ENCODE results near the gene LIPG. TPM values are rescaled to one million over a fixed set of nuclear protein-coding genes. Genes with fewer than 3 reads are reported as not detected.

LIPG gene
- total RNA-seq, 1 experiment from 2014 or later: 44.0 TPM

- intact Hi-C loops (cut with micrococcal nuclease; ENCODE audit: unreplicated experiment): no loop called here
- Mint-ChIP-seq H3K4me1 (ENCODE audit: low read depth, unreplicated experiment) (no peaks in the 10 kb centered on the region), H3K4me3 (ENCODE audit: low read depth, unreplicated experiment) (no peak overlapping the region), H3K36me3 (ENCODE audit: insufficient read depth, unreplicated experiment) (peaks cover 3% of the 10 kb centered on the region), H3K27ac (ENCODE audit: unreplicated experiment) (no peak overlapping the region), H3K27me3 (ENCODE audit: unreplicated experiment) (no peaks in the 10 kb centered on the region), H3K9me3 (ENCODE audit: low read depth, unreplicated experiment) (peaks cover 10% of the 10 kb centered on the region)
- TF ChIP-seq, protein P1, sequence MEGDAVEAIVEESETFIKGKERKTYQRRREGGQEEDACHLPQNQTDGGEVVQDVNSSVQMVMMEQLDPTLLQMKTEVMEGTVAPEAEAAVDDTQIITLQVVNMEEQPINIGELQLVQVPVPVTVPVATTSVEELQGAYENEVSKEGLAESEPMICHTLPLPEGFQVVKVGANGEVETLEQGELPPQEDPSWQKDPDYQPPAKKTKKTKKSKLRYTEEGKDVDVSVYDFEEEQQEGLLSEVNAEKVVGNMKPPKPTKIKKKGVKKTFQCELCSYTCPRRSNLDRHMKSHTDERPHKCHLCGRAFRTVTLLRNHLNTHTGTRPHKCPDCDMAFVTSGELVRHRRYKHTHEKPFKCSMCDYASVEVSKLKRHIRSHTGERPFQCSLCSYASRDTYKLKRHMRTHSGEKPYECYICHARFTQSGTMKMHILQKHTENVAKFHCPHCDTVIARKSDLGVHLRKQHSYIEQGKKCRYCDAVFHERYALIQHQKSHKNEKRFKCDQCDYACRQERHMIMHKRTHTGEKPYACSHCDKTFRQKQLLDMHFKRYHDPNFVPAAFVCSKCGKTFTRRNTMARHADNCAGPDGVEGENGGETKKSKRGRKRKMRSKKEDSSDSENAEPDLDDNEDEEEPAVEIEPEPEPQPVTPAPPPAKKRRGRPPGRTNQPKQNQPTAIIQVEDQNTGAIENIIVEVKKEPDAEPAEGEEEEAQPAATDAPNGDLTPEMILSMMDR (IDR thresholded peaks at IDR 0.05; ENCODE audit: unreplicated experiment): no peak
- CTCF ChIA-PET: interaction anchor here (1.0 kb wide), 1 partner anchor 17 kb away, joined by 3 read pairs; no protein-coding TSS in a partner anchor
- BruUV-seq (replicated peaks): no TSS peak
- no peak for DNase-seq
Observed at GRCh38 chr18:49601211-49601610, 39.4 kb downstream of the LIPG start.

DNA sequence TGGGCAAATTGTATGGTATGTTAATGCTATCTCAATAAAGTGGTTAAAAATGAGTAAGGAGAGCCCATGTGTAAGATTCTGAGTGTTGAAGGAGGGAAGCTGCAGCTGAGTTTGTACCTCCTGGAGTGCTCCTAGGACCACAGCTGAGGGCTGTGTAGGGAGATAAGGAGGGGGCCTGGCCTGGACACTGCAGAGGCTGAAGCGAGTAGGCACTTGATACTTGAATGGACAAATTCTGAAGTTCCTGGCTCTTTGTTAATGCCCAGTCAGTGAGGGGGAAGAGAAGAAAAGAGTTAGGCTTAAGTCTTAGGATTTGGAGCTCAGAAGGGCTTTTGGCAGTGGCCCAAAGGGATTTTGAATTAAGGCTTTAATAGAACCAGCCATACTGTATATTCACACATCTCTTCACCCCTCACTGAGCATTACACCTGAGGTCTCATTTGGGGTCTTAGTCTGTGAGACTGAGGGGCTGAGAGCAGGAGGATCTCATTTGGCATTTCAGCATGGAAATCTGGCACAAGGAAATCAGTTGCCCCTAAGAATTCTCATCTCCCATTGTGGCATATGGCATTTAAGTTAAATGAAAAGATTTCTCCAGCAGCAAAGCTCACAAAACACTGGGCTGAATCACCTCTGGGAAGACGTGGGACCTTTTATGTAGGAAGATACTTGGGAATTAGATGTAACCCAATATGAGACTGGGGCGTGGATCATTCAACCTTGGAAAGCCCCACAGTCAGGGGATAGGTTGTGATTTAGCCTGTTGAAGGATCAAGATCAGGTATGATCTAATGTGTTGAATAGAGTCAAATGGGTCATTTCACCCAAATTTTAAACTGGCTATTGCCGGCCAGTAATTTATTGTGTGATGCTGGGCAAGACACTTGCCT is 46.8 kb downstream of the LIPG start:
- CTCF ChIA-PET: no interaction called here
- Mint-ChIP-seq H3K27ac (ENCODE audit: unreplicated experiment) (no peak overlapping the region), H3K36me3 (ENCODE audit: insufficient read depth, unreplicated experiment) (no peaks in the 10 kb centered on the region), H3K4me3 (ENCODE audit: low read depth, unreplicated experiment) (no peak overlapping the region), H3K4me1 (ENCODE audit: low read depth, unreplicated experiment) (peaks cover 28% of the 10 kb centered on the region), H3K9me3 (ENCODE audit: low read depth, unreplicated experiment) (peaks cover 6% of the 10 kb centered on the region), H3K27me3 (ENCODE audit: unreplicated experiment) (no peaks in the 10 kb centered on the region)
- intact Hi-C loops (cut with micrococcal nuclease; ENCODE audit: unreplicated experiment): no loop called here
- TF ChIP-seq, protein P1 (IDR thresholded peaks at IDR 0.05; ENCODE audit: unreplicated experiment): no peak
- no TSS peak for BruUV-seq (replicated peaks)
- DNase-seq: no peak

DNA sequence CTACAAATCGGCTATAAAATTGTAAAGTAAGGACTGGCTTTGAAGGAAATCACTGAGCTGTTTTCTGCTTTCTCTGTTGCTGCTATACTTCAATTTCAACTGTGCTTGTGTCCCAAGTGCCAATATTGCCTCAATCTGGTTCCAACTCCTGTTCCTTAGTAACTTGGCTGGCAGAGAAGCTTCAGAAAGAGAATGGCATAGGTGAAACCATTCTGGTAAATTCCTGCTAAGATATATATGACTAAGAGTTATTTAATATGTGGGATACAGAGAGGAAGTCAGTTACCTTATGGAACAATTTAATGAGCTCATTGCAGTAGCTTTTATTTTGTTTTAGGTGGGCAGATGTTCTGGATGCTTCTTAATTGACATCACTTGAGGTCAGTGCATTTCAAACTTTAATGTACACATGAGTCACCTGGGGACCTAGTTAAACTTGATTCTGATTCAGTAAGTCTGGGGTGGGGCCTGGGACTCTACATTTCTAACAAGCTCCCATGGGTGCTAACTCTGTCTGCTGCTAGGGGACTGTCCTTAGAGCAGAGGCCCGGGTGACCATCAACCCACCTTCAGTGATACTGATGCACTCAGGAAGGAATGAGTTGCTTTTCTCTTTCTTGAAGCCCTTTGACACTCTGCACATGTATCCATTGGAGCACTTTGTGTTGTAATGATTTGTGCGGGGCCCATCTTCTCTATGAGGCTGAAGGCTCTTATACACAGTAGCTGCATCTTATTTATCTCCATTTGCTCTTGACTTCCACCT is 47.6 kb downstream of the LIPG start:
- CTCF ChIA-PET: no interaction called here
- intact Hi-C loops (cut with micrococcal nuclease; ENCODE audit: unreplicated experiment): no loop called here
- Mint-ChIP-seq H3K27ac (ENCODE audit: unreplicated experiment) (no peak overlapping the region), H3K9me3 (ENCODE audit: low read depth, unreplicated experiment) (peaks cover 6% of the 10 kb centered on the region), H3K27me3 (ENCODE audit: unreplicated experiment) (no peaks in the 10 kb centered on the region), H3K36me3 (ENCODE audit: insufficient read depth, unreplicated experiment) (no peaks in the 10 kb centered on the region), H3K4me3 (ENCODE audit: low read depth, unreplicated experiment) (no peak overlapping the region), H3K4me1 (ENCODE audit: low read depth, unreplicated experiment) (peaks cover 35% of the 10 kb centered on the region)
- no peak for DNase-seq
- no TSS peak for BruUV-seq (replicated peaks)
- TF ChIP-seq, protein P1 (IDR thresholded peaks at IDR 0.05; ENCODE audit: unreplicated experiment): no peak

GRCh38 chr18:49610022-49610445 is 48.2 kb downstream of the LIPG start:
- Mint-ChIP-seq H3K27me3 (ENCODE audit: unreplicated experiment) (no peaks in the 10 kb centered on the region), H3K27ac (ENCODE audit: unreplicated experiment) (no peak overlapping the region), H3K4me1 (ENCODE audit: low read depth, unreplicated experiment) (peaks cover 35% of the 10 kb centered on the region), H3K36me3 (ENCODE audit: insufficient read depth, unreplicated experiment) (no peaks in the 10 kb centered on the region), H3K9me3 (ENCODE audit: low read depth, unreplicated experiment) (peaks cover 4% of the 10 kb centered on the region), H3K4me3 (ENCODE audit: low read depth, unreplicated experiment) (no peak overlapping the region)
- intact Hi-C loops (cut with micrococcal nuclease; ENCODE audit: unreplicated experiment): no loop called here
- no TSS peak for BruUV-seq (replicated peaks)
- CTCF ChIA-PET: no interaction called here
- DNase-seq: no peak
- TF ChIP-seq, protein P1 (IDR thresholded peaks at IDR 0.05; ENCODE audit: unreplicated experiment): no peak
